NCI-H526 (cell line): ENCODE data around the gene AMPH.
A peak's percentile ranks its signal among the peaks of the same experiment; 100 is the strongest.
"Not testable (repeated sequence)": the region's sequence is repeated elsewhere in the genome, so short reads cannot be mapped to it uniquely, and the experiment has no call there.

Source experiments
- DNase-seq, 2 experiments: peaks; one replicate each; lab custom pipeline; 2025; lab: John Stamatoyannopoulos, UW

Gene AMPH

GRCh38 chr7:38349869-38350583 is 281.1 kb downstream of the AMPH start:
- DNase-seq, result peak in 1 of 2 experiments; percentile 4

GRCh38 chr7:38349126-38349795 is 281.9 kb downstream of the AMPH start:
- not testable (repeated sequence) for DNase-seq

DNA sequence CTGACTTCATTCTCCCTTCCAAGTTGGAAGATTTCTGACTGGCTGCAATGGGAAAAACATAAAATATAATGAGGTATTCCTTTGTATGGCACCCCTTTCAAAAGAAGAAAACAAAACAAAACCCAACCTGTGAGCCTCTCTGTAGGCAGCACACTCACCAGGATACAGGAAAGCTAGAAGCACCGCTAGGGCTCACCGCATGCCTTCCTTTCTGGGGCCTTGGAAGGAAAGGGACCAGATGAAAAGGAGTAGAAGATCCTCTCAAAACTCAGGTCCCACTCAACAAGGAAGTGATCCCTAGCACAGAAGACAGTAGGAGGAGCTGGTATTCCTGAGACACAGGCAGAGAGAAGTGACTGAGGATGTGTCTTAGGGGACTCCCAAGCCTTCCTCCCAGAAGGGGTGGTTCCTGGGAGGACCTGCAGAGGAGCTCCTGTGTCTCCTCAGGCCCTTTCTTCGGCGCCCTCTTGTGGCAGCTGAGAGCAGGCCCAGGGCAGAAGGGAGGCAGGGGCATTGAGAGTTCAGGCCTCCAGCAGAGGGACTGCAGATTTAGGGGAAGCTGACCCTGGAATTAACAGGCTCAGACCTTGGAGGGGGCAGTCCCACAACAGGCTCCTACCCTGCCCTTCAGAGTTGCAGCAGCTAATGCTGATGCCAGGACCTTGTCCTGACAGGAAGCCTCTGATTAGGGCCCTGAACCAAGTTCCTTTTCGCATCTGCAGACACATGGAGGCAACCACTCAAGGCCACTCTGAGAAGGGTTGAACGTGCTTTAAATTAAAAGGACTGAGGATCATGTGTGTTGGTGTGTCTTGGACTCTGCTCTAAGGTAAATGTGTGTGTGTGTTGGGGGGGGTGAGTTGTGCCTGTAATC is 285.6 kb downstream of the AMPH start:
- peak in 1 of 2 experiments; percentile 14 for DNase-seq

GRCh38 chr7:38344741-38345140 is 286.4 kb downstream of the AMPH start:
- DNase-seq, result not testable (repeated sequence)

GRCh38 chr7:38342135-38342534 is 289.0 kb downstream of the AMPH start:
- not testable (repeated sequence) for DNase-seq

GRCh38 chr7:38341172-38341705 is 289.9 kb downstream of the AMPH start:
- DNase-seq, result not testable (repeated sequence)

DNA sequence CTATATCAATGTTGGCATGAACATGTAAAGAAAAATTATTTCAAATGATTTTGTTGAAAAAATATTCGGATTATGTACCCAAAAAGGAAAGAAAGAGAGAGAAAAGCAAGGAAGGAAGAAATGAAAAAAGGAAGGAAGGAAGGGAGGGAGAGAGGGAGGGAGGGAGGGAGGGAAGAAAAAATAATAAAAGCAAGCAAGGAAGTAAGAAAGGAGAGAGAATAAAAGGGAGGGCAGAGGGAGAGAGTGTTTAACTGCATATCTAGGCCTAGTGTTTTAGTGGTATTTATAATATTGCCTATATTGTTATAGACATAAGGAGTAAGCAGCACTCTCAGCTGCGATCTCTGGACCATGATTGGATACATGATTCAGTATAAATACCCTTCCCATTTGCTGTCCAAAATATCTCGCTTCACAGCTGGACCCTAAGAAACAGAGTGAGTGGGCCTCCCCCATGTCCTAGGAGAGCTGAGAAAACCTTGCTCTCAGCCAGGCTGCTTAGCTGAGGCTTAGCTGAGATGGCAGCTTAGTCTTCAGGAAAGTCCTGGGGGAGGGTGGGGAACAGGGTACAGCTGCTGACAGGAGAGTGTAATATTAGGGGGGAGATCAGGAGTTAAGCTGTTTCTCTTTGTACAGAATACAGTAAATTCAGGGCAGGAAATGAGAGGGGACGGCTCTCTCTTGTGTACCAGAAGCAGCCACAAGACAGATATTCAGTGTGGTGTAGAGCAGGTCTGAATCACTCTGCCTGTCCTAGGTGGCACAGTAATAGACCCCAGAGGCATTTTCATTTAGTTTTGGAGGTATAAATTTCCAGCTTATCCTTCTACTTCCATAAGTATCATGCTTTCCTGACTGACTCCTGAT is 291.0 kb downstream of the AMPH start:
- DNase-seq, result no peak

- DNase-seq, result not testable (repeated sequence)
These were observed 295.0 kb downstream of the AMPH start for GRCh38 chr7:38336148-38336515.

GRCh38 chr7:38335492-38336147 is 295.6 kb downstream of the AMPH start:
- DNase-seq, result peak; percentile 39 to 81

DNA sequence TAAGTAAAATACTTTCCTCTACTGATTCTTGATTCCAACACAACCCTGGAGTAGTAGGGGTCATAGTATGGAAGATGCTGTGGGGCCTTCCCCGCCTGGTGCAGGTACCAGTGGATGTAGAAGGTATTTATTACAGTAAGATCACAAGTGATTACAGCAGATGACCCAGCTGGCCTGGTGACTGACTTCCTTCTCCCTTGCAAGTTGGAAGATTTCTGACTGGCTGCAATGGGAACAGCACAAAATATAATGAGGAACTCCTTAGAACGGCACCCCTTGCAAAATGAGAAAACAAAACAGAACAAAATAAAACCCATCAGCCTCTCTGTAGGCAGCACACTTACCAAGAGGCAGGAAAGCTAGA is 296.1 kb downstream of the AMPH start:
- DNase-seq, result no peak

DNA sequence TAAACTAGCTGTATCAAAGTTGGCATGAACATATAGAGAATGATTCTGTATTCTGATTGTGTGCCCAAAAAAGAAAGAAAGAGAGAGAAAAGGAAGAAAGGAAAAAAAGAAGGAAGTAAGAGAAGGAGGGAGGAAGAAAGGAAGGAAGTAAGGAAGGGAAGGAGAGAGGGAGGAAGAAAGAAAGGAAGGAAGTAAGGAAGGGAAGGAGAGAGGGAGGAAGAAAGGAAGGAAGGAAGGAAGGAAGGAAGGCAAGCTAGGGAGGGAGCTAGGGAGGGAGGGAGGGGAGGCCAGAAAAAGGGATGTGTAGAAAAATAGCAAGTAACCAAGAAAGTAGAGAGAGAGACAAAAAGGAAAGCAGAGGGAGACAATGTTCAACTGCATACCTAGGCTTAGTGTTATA is 297.0 kb downstream of the AMPH start:
- DNase-seq, result no peak
